ENCODE data around the gene SOX5. TPM values are rescaled to one million over a fixed set of nuclear protein-coding genes. Genes with fewer than 3 reads are reported as not detected.

SOX5 gene
- total RNA-seq, 4 donors from 2014 or later, result 0.40 to 8.4 (median 2.2) TPM

GRCh38 chr12:23686095-23686494, 263.4 kb downstream of the SOX5 start:
- Histone ChIP-seq H3K4me1 (no peaks in the 10 kb centered on the region), H3K27ac (no peak overlapping the region), H3K36me3 (no peaks in the 10 kb centered on the region), H3K27me3 (no peaks in the 10 kb centered on the region), H3K9me3 (no peaks in the 10 kb centered on the region), H3K4me3 (no peak overlapping the region)
- intact Hi-C loops (cut with DNase I), result no loop called here
- DNase-seq, result no peak
- TF ChIP-seq CTCF (IDR thresholded peaks at IDR 0.05), result no peak
- TF ChIP-seq POLR2A (IDR thresholded peaks at IDR 0.05), result no peak

GRCh38 chr12:23684121-23684520, 265.3 kb downstream of the SOX5 start:
- Histone ChIP-seq H3K27ac (no peak overlapping the region), H3K4me3 (no peak overlapping the region), H3K36me3 (no peaks in the 10 kb centered on the region), H3K27me3 (no peaks in the 10 kb centered on the region), H3K9me3 (no peaks in the 10 kb centered on the region), H3K4me1 (no peaks in the 10 kb centered on the region)
- 59 to 67% methylated on average over 1 of the region's 1 CpG for WGBS, 2 donors
- intact Hi-C loops (cut with DNase I), result no loop called here
- no peak for DNase-seq
- TF ChIP-seq POLR2A (IDR thresholded peaks at IDR 0.05), result no peak
- TF ChIP-seq CTCF (IDR thresholded peaks at IDR 0.05), result no peak

GRCh38 chr12:23681237-23681636, 268.2 kb downstream of the SOX5 start:
- DNase-seq, result no peak
- Histone ChIP-seq H3K4me3 (no peak overlapping the region), H3K36me3 (no peaks in the 10 kb centered on the region), H3K9me3 (no peaks in the 10 kb centered on the region), H3K4me1 (no peaks in the 10 kb centered on the region), H3K27ac (no peak overlapping the region), H3K27me3 (no peaks in the 10 kb centered on the region)
- TF ChIP-seq CTCF (IDR thresholded peaks at IDR 0.05) (no peak), POLR2A (IDR thresholded peaks at IDR 0.05) (no peak)
- intact Hi-C loops (cut with DNase I), result no loop called here

- Histone ChIP-seq H3K27ac (no peak overlapping the region), H3K4me1 (no peaks in the 10 kb centered on the region), H3K27me3 (no peaks in the 10 kb centered on the region), H3K4me3 (no peak overlapping the region), H3K36me3 (no peaks in the 10 kb centered on the region), H3K9me3 (no peaks in the 10 kb centered on the region)
- WGBS, 2 donors, result 89% methylated on average over 3 to 7 of the region's 7 CpGs
- intact Hi-C loops (cut with DNase I), result no loop called here
- TF ChIP-seq CTCF (IDR thresholded peaks at IDR 0.05) (no peak), POLR2A (IDR thresholded peaks at IDR 0.05) (no peak)
- DNase-seq, result no peak
Observed at GRCh38 chr12:23674064-23674463, 275.4 kb downstream of the SOX5 start.

- Histone ChIP-seq H3K4me3 (no peak overlapping the region), H3K9me3 (no peaks in the 10 kb centered on the region), H3K27ac (no peak overlapping the region), H3K36me3 (no peaks in the 10 kb centered on the region), H3K4me1 (no peaks in the 10 kb centered on the region), H3K27me3 (no peaks in the 10 kb centered on the region)
- intact Hi-C loops (cut with DNase I), result no loop called here
- DNase-seq, result no peak
- TF ChIP-seq POLR2A (IDR thresholded peaks at IDR 0.05) (no peak), CTCF (IDR thresholded peaks at IDR 0.05) (no peak)
- WGBS, 2 donors, result 46 to 50% methylated on average over 3 of the region's 3 CpGs
Observed at GRCh38 chr12:23671881-23672280, 277.6 kb downstream of the SOX5 start.

Data from esophagus squamous epithelium (tissue), 5 donors.